Measurements from ENCODE around the gene PPARG.
"Not testable (repeated sequence)": the region's sequence is repeated elsewhere in the genome, so short reads cannot be mapped to it uniquely, and the experiment has no call there.

Gene PPARG

GRCh38 chr3:12465836-12466225 lies 177.0 kb downstream of the PPARG start:
- no peak for DNase-seq

GRCh38 chr3:12467746-12468145 lies 178.9 kb downstream of the PPARG start:
- no peak for DNase-seq

- DNase-seq: no peak
Observed at GRCh38 chr3:12468276-12468675, 179.4 kb downstream of the PPARG start.

GRCh38 chr3:12468757-12469156 lies 179.9 kb downstream of the PPARG start:
- DNase-seq: no peak

- DNase-seq: not testable (repeated sequence)
Observed at GRCh38 chr3:12469222-12469621, 180.4 kb downstream of the PPARG start.

DNA sequence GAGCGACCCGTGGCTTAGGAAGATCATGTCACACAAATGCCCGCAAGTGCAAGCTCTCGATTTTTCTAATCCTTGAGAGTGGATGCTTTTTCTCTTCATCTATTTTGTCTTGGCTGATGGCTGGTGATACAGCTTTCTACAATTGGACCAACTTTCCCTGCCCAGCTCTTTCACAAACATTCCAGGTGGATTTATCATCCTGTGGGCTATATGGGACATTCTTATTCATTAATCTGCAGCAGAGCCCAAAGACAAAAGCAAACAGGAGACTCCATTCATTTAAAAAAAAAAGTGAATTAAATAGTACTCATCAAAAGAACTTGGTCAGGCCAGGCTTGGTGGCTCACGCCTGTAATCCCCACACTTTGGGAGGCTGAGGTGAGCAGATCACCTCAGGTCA lies 181.2 kb downstream of the PPARG start:
- DNase-seq: no peak

GRCh38 chr3:12470680-12471079 lies 181.8 kb downstream of the PPARG start:
- DNase-seq: no peak

GRCh38 chr3:12471241-12471640 lies 182.4 kb downstream of the PPARG start:
- no peak for DNase-seq

GRCh38 chr3:12472000-12472610 lies 183.2 kb downstream of the PPARG start:
- no peak for DNase-seq

- DNase-seq: no peak
Observed at GRCh38 chr3:12472796-12473195, 183.9 kb downstream of the PPARG start.

GRCh38 chr3:12473511-12473910 lies 184.6 kb downstream of the PPARG start:
- DNase-seq: no peak

- no peak for DNase-seq
Observed at GRCh38 chr3:12476238-12476897, 187.5 kb downstream of the PPARG start.

- no peak for DNase-seq
Observed at GRCh38 chr3:12477256-12477655, 188.4 kb downstream of the PPARG start.

- no peak for DNase-seq
Observed at GRCh38 chr3:12478326-12478725, 189.5 kb downstream of the PPARG start.

- not testable (repeated sequence) for DNase-seq
Observed at GRCh38 chr3:12479198-12479597, 190.3 kb downstream of the PPARG start.

DNA sequence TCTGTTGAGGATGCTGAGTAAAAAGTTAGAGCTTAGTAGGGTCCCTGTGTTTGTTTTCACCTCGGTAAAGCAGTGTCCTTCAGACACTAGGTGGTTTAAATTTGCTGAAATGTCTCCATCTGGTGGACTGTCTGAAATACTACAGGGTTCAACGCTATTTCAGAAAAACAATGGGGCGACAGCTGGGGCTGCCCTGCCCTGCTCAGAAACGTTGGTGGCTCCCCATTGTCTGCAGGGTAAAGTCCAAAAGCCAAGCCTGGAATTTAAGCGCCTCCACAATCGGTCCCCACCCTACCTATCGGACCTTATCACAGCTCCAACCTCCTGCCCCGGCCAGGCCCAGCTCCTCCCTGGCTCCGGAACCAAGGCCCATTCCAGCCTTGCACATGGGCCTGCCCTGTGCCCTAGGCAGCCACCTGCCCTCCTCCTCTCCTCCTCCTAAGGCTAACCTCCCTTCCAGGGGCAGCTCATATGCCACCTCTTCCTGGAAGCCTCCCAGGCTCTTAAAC lies 191.1 kb downstream of the PPARG start:
- peak; percentile 22 for DNase-seq

DNA sequence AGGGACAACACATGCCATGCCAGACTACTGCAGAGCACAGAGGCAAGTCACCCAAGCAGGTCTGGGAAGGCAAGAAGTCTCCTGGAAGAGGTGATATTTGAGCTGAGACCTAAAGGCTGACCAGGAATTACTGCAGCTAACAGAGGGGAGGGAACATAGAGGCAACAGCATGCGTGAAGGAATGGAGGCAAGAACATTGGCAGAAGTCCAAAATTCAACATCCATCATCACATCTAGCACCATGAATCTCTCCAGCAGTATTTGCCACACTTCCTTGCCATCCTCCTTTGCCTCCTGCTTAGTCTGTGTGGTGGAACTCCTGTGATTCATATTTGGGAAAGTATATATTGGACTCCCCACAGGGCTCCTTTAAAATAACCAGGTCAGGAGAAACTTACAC lies 194.5 kb downstream of the PPARG start:
- peak; percentile 3 for DNase-seq

- DNase-seq: no peak
Observed at GRCh38 chr3:12483872-12484197, 195.0 kb downstream of the PPARG start.
